HG03575 (cell line): Measurements from ENCODE around the gene LRMDA.

Source experiments
- ATAC-seq: cut with Tn5 transposase; IDR thresholded peaks from one replicate; pipeline ENCODE4 v1.9.1; 2021; ENCODE audit not compliant: unreplicated experiment, insufficient number of reproducible peaks, low FRiP score; ENCODE audit errors: extremely low read depth

The LRMDA gene

DNA sequence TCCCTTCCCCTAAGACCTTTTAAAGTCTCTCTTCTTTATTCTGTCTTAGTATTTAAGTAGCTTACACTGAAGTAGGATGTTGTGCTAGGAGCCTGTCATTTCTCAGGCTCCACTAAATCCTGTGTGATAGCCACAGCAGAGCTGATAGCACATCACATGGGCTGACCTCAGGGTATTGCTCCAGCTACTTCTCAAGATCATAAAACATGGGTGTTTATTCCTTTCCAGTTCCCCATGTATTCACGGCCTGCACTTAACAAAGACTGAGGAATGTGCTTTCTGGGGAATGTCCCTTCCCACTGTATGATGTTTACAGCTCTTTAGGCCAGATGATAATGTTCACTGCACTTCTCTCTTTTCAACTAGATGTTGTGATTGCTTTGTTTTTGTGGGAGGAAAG lies 1119.4 kb downstream of the LRMDA start:
- no peak for ATAC-seq

DNA sequence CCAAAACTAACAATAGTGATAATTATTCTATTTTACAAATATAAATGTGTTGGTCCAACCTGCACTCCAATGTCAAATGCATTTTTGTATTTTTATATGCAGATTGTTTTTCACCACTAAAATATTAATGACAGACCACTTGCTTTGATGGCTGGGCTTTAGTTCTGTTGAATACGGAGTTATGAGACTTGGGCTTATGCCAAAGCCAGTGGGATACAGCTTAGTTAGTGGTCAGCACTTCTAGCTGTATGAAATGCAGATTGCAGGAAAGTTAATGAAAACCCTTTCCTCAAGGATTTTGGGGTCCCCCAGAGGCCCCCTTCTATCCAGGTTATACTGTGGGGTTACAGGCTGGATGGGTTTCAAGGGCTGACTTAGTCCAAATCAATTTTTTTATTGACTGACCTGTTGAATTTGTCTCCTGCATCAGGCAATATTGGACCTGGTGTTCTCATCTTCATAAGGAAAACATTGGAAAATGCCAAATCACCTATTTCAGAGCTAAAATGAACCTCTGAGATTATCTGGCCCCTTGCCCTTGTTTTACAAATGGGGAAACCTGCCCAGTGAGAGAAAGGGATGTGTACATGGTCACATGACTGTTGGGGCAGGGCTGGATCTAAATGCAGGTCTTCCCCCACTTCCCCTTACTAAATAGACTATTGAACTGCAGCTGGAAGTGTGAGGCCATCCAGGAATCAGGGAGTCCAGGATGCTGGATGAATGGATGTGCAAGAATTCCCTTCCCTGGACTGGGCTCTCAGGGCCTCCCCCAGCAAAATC lies 1120.9 kb downstream of the LRMDA start:
- no peak for ATAC-seq

DNA sequence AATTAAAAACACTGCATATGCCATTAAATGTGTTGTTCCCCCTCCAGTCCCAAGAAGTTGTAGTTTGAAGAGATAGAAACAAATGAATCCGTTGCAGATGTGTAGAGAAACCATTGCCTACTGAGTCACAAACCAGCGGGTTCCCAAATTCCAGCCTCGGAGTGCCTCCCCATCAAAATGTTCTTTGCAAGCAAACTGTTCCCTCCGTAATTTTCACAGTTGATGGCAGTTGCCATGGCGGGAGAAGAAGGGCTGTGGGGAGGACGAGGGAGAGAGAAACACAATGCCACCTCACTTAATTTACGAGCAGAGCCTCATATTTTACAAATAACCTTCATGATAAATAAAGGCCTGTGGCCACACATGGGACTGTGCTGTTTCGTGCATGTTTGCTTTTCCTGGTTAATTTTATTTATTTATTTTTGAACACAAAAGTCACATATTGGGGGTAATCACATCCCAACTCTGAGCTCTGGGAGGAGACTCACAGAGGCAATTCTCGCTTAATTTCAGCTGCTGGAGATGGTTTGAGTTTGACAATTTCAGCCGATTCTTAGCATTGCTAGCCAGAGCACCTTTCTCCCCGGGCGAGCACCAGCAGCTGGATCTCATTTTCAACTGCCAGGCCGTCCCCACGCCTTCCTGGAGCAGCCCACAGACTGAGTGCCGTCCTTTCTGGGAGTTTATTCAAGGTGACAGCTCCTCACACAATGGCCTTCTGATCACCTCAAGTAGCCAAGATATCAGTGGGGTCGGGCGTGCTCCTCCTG lies 1122.0 kb downstream of the LRMDA start:
- ATAC-seq: no peak

DNA sequence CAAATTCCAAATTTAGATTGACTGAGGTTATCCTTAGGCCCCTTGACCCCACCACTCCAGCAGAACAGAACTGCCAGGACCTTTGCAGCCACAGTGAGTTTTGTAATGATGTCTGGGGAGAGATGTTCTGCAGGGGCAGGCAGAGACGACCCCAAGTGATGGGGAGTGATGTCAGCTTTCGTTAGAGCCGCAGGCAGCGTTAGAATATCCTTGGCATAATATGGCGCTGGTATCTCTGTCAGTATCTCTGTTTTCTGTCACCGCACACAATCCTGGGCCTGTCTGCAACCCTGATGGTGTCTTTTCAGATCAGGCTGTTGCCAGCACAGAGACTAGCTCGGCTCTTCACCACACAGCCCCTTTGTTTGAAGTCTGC lies 1122.6 kb downstream of the LRMDA start:
- ATAC-seq: no peak

DNA sequence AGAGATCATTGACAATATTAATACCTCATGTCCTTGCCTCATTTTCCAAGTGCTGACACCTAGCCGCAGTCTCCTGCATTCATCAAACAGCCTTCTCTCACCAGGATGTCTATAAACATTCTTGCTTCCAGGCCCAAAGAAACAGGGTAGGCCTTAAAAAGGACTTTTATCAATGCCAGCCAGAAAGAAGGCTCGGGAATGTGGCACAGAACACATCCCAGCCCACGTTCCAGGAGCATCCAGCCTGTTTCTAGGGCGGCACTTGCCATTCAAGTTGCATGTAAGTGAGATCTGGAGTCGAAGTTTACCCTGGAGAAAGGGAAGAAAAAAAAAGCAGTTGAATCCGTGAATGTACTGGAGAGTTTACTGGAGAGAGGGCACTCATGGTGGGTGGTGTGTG lies 1123.1 kb downstream of the LRMDA start:
- ATAC-seq: no peak

DNA sequence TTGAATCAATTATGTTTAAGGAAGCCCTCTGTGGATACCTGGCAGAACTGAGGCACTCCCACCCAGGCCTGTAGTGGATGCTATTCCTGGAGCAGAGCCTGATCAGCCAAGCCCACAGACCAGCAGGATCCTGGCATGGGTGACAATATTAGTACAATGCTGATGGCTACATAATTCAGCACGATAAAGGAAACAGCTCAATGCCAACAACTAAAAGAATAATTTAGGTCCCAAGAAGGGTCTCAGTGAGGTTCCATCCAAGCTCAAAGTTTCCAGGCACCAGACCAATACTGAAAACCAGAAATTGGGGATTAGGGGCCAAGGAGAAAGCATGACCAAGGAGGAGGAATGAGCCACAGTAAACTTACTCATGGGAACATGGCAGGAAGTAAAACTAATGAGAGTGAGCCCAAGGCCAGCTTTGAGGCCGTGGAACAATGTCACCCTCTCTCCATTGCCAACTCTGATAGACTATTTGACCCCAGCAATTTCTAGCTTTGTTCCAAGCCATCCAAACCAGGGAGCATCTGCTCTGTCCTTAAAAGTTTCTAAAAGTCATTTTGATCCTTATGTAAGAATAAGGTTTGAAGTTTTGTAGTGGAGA lies 1123.7 kb downstream of the LRMDA start:
- no peak for ATAC-seq

DNA sequence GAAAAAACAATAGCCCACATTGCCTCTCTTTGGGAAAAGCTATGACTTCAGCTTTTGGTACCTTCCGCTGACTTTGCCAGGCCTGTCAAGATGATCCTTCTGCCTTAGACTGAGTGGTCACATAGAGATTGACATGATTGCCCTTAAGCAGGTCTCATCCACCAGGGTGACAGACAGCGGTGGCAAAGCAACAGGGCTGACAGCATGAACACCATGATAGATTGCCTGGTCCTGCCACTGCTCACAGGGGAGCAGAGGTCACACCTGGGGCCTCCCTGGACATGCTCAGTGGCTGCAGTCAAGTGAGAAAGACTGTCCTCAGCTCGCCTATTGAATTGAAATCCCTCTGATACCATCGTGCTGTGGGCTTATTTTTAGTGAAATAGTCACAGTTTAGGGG lies 1125.9 kb downstream of the LRMDA start:
- ATAC-seq: no peak

DNA sequence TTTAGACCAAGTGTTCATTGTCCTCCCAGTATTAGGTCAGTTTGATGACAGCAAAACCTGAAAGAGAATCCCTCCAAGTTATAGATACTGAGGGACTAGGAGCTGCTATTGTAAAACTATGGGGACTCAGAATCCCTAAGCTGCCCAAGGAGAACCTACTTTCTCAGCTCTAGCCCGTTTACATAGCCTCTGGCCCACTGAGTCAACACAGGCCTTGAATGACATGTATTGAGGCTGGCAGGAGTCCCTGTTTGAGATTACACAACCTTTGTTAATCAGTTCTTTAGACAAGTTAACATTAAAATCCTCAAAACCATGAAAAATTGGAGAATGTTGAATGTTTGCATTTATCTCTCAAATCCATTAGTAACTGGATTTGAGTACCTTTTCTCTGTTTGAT lies 1127.2 kb downstream of the LRMDA start:
- ATAC-seq: no peak

DNA sequence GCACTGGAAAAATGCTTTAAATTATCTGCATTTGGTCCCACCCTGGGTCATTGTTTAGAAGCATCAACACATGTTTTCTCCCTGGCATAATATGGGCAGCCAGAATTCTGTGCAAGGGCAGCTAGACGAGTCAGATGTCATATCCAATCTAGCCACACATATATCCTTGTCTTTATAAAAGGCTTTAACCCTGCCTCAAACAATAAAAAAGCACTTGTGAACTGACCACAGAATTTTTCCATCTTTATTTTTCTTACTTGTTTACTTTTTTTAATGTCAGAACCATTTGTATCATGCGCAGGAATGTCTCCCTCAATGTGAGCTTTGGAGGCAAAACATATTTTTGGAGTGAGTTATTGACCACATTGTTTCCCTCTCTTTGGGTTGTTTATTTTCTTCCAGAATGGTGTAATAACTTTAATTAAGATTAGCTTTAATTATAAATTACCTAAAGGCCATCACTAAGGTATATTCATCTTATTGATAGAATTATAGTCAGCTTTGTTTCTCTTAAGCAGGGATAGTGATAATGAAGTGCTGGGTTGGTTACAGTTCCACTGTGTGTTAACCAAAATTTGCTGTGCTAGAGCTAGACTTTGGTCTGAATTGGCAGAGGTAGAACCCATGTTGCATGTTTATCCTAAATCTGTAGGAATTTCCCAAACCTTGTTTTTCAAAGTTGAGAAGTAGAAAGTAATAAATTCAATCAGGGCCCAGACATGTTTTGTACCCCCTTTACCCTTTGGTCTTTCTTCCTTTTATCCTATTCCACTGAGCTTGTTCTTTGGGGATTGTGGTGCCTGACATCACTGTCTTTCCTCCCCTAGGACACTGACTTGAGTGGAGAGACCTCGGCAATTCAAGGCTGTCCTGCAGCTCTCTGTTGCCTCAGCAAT lies 1127.8 kb downstream of the LRMDA start:
- no peak for ATAC-seq

DNA sequence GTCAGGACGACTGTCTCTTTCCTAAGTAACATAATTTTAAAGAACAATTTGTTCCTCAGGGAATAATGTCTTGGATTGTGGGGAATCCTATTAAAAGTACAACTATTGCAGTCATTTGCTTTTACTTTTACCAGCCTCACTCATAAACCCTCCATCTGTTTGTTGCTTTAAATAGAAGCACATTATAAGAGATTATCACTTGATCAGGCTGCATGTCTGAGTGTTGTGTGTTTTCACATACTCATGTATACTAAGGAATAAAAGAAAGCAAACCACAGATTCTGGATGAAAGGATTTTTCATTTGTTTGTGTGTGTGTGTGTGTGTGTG lies 1128.4 kb downstream of the LRMDA start:
- ATAC-seq: no peak

DNA sequence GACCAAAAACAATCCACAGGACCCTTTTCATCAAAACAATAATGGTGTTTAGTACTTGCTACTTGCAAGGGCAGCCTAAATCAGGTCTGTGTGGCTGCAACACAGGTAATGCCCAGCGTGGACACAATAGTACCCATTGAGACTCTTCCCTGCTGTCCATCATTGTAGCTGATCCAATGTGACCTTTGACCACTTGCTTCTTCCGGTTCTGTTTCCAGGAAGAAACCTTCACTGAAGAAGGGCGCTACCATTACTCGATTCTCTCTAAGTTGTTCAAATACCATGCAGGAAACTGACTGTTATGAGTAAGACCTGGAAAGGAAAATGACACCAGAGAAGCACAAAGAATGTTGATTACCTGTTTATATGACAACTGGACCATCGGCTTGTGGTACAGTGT lies 1128.9 kb downstream of the LRMDA start:
- no peak for ATAC-seq

DNA sequence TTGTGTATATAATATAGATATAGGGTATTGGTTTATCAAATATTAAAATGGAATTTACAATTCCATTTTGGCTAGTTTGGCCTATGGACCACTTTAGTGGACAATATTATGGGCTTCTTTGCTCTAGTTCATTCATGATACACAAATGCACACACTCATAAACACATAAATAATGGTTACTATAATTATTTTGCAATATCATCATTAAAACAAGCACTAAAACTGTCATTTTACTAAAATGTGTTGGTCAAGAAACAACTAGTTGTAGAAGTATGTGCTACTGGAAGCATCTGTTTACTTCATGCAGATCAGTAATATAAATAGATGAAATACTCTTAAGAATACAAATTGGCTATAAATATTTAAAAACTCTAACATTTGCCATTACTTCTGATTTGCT lies 1131.9 kb downstream of the LRMDA start:
- ATAC-seq: no peak

DNA sequence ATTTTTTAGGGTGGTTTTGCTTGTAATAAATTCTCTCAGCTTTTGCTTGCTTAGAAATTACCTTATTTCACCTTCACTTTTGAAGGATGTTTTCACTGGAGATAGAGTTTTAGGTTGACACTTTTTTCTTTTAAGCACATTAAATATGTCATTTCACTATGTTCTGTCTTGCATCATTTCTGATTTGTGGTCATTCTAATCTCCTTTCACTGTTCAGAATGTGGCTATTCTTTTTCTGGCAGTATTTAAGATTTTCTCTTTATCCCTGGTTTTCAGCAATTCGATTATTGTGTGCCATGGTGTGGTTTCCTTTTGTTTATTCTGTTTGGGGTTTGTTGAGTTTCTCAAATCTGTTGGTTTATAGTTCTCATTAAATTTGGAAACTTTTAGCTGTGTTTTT lies 1140.6 kb downstream of the LRMDA start:
- no peak for ATAC-seq

DNA sequence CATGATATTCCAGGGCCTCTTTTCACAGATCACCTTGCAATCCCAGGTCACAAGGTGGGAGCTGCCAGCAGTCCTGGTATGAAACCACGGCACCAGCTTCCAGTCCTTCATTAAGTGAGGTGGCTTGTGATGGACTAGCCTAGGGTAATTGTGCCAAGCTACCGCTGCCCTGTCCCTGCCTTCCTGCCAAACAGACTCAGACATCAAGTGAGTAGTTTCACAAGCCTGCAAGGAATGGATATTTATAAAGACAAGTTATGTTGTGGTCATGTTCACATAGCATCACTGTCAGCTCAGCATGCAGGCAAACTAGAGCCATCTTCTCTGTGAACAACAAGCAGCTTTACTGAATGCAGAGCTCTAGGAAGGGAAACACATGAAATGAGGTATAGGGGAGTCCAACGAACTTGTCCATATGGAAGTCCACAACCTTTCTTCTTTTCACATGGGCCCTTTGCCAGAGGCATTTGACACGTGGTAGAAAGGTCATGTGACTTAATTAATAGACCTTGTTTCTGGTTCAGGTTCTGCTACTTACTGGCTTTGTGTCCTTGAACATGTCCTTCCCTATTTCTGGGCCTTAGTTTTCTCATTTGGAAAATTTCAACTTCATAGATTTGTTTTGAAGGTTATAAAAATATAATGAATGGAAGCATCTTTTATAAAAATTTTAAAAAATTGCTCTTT lies 1145.0 kb downstream of the LRMDA start:
- ATAC-seq: no peak

DNA sequence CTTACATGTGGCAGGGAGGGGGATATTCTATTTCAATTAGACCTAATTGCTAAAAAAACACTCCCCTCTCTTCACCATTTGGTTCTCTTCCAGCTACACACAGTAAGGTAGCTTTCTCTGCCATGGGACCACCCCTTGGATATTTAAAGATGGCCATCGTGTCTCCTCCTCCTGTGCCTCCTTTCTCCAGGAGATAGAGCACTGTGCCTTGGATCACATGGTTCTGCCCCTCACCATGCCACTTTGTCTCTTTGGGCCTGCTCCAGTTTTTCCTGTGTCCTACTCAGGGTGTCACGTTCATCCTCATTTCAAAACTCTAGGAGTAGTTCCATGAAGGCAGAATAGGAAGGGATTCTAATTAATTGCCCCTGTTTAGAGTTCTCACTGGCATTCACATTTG lies 1146.0 kb downstream of the LRMDA start:
- ATAC-seq: no peak

DNA sequence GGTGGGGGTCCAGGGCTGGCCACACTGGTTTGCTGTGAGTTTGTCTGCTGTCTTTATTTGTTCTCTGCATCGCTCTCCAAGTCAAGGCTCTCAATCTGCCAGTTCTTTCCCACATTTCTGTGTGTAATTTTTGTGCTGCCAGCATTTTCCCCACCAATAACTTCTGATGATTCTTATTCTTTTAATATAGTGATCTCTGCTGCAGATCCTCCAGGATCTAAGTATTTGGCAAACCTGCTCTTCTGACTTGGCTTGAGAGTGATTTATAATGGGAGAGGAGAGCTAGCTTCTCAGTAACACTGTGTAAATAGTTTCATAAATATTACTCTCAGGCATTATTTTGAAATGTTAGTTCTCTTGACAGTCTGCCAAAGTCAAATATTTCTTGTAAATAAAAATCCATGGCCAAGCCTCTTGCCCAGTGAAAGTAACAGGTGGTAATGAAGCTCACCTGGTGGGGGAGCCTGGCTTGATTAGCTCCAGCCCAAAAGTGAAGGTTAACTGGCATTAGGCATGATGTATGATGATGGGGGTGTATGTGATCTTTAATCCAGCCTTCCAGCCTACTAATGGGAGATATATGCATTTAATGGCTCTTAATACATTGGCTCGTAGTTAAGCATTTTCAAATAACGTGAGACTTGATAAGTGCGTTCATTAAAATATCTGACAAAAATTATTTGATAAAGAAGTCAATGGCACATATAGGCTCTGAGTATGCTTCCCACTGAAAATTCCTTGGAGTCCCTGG lies 1150.3 kb downstream of the LRMDA start:
- ATAC-seq: no peak

DNA sequence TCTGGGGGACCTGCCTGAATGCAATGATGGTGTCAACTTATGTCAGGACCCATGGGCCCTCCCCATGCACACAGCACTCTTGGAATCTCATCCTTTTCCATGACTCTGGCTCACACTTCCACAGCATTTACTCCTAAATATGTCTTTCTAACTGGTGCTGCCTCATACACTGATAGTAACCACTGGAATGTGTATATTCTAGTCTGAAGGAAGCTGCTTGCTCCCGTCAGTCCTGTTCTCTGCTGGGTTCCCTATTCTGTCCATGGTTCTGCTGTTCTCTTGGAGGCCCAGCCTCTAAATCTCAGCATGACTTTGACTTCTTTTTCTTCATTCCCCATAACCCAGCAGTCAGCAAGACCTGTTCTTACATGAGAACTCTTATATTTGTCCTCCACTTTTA lies 1151.1 kb downstream of the LRMDA start:
- no peak for ATAC-seq

DNA sequence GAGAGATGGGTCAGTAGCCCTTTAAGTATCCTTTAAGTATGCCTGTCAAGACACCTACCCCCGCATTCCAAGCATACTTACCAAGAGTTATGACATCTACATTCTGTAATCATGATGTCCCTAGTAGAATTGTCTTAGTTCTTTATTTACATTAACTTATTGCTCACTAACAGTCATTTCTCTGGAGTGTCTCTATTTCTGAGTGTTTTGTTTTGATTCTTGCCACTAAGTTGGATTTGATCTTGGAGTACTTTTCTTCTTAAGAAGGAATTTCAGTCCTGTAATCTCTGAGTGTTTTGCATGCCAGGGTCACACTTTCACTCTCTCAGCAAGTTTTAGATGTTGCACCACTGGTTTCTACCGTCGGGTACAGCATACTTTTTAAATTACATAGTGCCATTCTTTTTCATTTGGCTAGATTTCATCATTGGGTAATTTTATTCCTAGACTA lies 1152.3 kb downstream of the LRMDA start:
- ATAC-seq: no peak
